OCI-LY7 (cell line): ENCODE measurements around the gene TLR7. TPM values are rescaled to one million over a fixed set of nuclear protein-coding genes. Genes with fewer than 3 reads are reported as not detected.

ENCODE experiments used
- BruUV-seq: library from RNA; stranded (reverse); fragments of 400-500 nt; replicated peaks from 2 replicates; lab custom pipeline; 2021; lab: Mats Ljungman, UMichigan
- CTCF ChIA-PET: fragments of 300-600 bp; sonication (Branson Sonifier 250); formaldehyde crosslinking; loops from one replicate; lab custom pipeline; 2022; ENCODE audit warnings: antibody characterized with exemption; ENCODE audit not compliant: unreplicated experiment; lab: Charles Lee
- POLR2A ChIA-PET: fragments of 300-600 bp; sonication (Branson Sonifier 250); formaldehyde crosslinking; loops from one replicate; lab custom pipeline; 2022; ENCODE audit warnings: antibody characterized with exemption; lab: Charles Lee
- DNase-seq: peaks from one replicate; pipeline ENCODE4 v3.0.0-alpha.2; 2015; ENCODE audit warnings: low spot score
- H2AFZ ChIP-seq: fragments of 200-600 bp; sonication (generic), shearing (Covaris generic); 2 replicates; pipeline ENCODE4 v1.6.1; 2014; ENCODE audit warnings: mild to moderate bottlenecking, antibody characterized with exemption, low read length, moderate library complexity
- H3K27ac ChIP-seq: fragments of 200-600 bp; sonication (generic); 2 replicates; pipeline ENCODE4 v1.5.1; 2014; ENCODE audit warnings: mixed run types, low read depth, mild to moderate bottlenecking, moderate library complexity, low read length, inconsistent platforms; ENCODE audit not compliant: poor library complexity, severe bottlenecking
- H3K36me3 ChIP-seq: fragments of 200-600 bp; sonication (generic); 2 replicates; pipeline ENCODE4 v1.6.1; 2014; ENCODE audit warnings: mild to moderate bottlenecking, antibody characterized with exemption, low read length, moderate library complexity, mixed read lengths; ENCODE audit not compliant: insufficient read depth
- H3K4me1 ChIP-seq: fragments of 200-600 bp; sonication (generic); 2 replicates; pipeline ENCODE4 v1.5.1; 2014; ENCODE audit warnings: mild to moderate bottlenecking, low read length; ENCODE audit not compliant: insufficient read depth, poor library complexity, severe bottlenecking
- H3K4me2 ChIP-seq: fragments of 200-600 bp; sonication (generic); 2 replicates; pipeline ENCODE4 v1.6.1; 2014; ENCODE audit warnings: mild to moderate bottlenecking, low read length
- H3K4me3 ChIP-seq: fragments of 200-600 bp; sonication (generic); 2 replicates; pipeline ENCODE4 v1.5.1; 2014; ENCODE audit warnings: mild to moderate bottlenecking, low read depth, low read length; ENCODE audit not compliant: poor library complexity, severe bottlenecking
- H3K79me2 ChIP-seq: fragments of 200-600 bp; sonication (generic); 2 replicates; pipeline ENCODE4 v1.6.1; 2016; ENCODE audit warnings: low read depth, mild to moderate bottlenecking, low read length, moderate library complexity, mixed read lengths; ENCODE audit not compliant: insufficient read depth
- H3K9me2 ChIP-seq: fragments of 200-600 bp; sonication (generic); 2 replicates; pipeline ENCODE4 v1.6.1; 2016; ENCODE audit warnings: mild to moderate bottlenecking, low read length, mixed read lengths; ENCODE audit not compliant: insufficient read depth
- H3K9me3 ChIP-seq: fragments of 200-600 bp; sonication (generic); 2 replicates; pipeline ENCODE4 v1.6.1; 2014; ENCODE audit warnings: mild to moderate bottlenecking, mixed run types, low read length, mixed read lengths
- H4K20me1 ChIP-seq: fragments of 200-600 bp; sonication (generic); 2 replicates; pipeline ENCODE4 v1.6.1; 2014; ENCODE audit warnings: mild to moderate bottlenecking, antibody characterized with exemption, low read length, moderate library complexity, mixed read lengths; ENCODE audit not compliant: insufficient read depth
- CTCF ChIP-seq: fragments of 200-600 bp; sonication (generic); conservative IDR thresholded peaks from 2 replicates; pipeline ENCODE4 v1.5.1; 2014; ENCODE audit warnings: mild to moderate bottlenecking, antibody characterized with exemption, low read length, moderate library complexity, mixed read lengths
- EZH2phosphoT487 ChIP-seq: fragments of 200-600 bp; sonication (generic); IDR thresholded peaks from 2 replicates; pipeline ENCODE4 v1.6.1; 2018; ENCODE audit warnings: low read depth, borderline replicate concordance, mild to moderate bottlenecking, mixed run types, antibody characterized with exemption, low read length, moderate library complexity, mixed read lengths
- intact Hi-C: fragments of 100-400 bp; cut with micrococcal nuclease; formaldehyde crosslinking; loops from one replicate; pipeline ENCODE4 v1.10.0; 2022; ENCODE audit not compliant: unreplicated experiment
- total RNA-seq, 2 experiments: library from RNA; depleted of rRNA in 1 of 2; stranded (reverse); fragments of >200 nt in 1 of 2; shearing (Covaris generic) in 1 of 2; gene quantifications; 2 replicates each; pipeline ENCODE4 v1.2.3, GENCODE V29; 2014 to 2022

The TLR7 gene
- total RNA-seq, 2 experiments from 2014 or later: 9.9 to 11.4 TPM

GRCh38 chrX:12819222-12819621 lies 47.6 kb upstream of the TLR7 start:
- Histone ChIP-seq H3K79me2 (no peaks in the 10 kb centered on the region), H3K9me2 (no peaks in the 10 kb centered on the region), H3K36me3 (peaks cover 86% of the 10 kb centered on the region), H3K4me3 (no peak overlapping the region), H4K20me1 (no peaks in the 10 kb centered on the region), H2AFZ (no peak overlapping the region), H3K27ac (no peak overlapping the region), H3K9me3 (no peaks in the 10 kb centered on the region), H3K4me1 (peaks cover 5% of the 10 kb centered on the region), H3K4me2 (no peak overlapping the region)
- intact Hi-C loops: loop anchor here (10.0 kb wide), 1 partner anchor 666 kb away; no protein-coding TSS in a partner anchor
- TF ChIP-seq CTCF: no peak
- no peak for TF ChIP-seq EZH2phosphoT487
- no peak for DNase-seq
- BruUV-seq: no TSS peak
- ChIA-PET CTCF (no interaction called here), POLR2A (interaction anchor here (1.5 kb wide), 1 partner anchor 51 kb away, joined by 3 read pairs; no protein-coding TSS in a partner anchor)

GRCh38 chrX:12820737-12821136 lies 46.1 kb upstream of the TLR7 start:
- H3K4me3 ChIP-seq: no peak overlapping the region
- H3K4me1 ChIP-seq: no peaks in the 10 kb centered on the region
- H3K9me3 ChIP-seq: no peaks in the 10 kb centered on the region
- H3K4me2 ChIP-seq: no peak overlapping the region
- CTCF ChIA-PET: no interaction called here
- H3K9me2 ChIP-seq: no peaks in the 10 kb centered on the region
- H3K36me3 ChIP-seq: peaks cover 86% of the 10 kb centered on the region
- intact Hi-C loops: no loop called here
- no peak for DNase-seq
- H3K79me2 ChIP-seq: no peaks in the 10 kb centered on the region
- TF ChIP-seq CTCF: no peak
- no peak for TF ChIP-seq EZH2phosphoT487
- no peak overlapping the region for H3K27ac ChIP-seq
- H4K20me1 ChIP-seq: no peaks in the 10 kb centered on the region
- POLR2A ChIA-PET: interaction anchor here (1.5 kb wide), 1 partner anchor 49 kb away, joined by 3 read pairs; no protein-coding TSS in a partner anchor
- no peak overlapping the region for H2AFZ ChIP-seq
- no TSS peak for BruUV-seq

GRCh38 chrX:12824944-12825343 lies 41.9 kb upstream of the TLR7 start:
- Histone ChIP-seq H2AFZ (no peak overlapping the region), H3K4me2 (no peak overlapping the region), H3K36me3 (peaks cover 53% of the 10 kb centered on the region), H4K20me1 (no peaks in the 10 kb centered on the region), H3K4me3 (no peak overlapping the region), H3K27ac (no peak overlapping the region), H3K4me1 (no peaks in the 10 kb centered on the region), H3K9me2 (no peaks in the 10 kb centered on the region), H3K79me2 (no peaks in the 10 kb centered on the region), H3K9me3 (no peaks in the 10 kb centered on the region)
- BruUV-seq: no TSS peak
- TF ChIP-seq CTCF: no peak
- TF ChIP-seq EZH2phosphoT487: no peak
- intact Hi-C loops: no loop called here
- ChIA-PET POLR2A (interaction anchor here (0.6 kb wide), 1 partner anchor 19 kb away, joined by 5 read pairs; no protein-coding TSS in a partner anchor), CTCF (no interaction called here)
- no peak for DNase-seq
